Stomach (tissue), 4 donors: ENCODE measurements around the gene PITPNC1.

ENCODE experiments used
- CTCF ChIP-seq, 7 experiments: fragments of 450-650 bp in 4 of 7; fragments of 200-600 bp in 3 of 7; sonication (generic) in 3 of 7; IDR thresholded peaks; one replicate each; pipeline ENCODE4 v1.5.1; 2016 to 2019; ENCODE audit warnings: antibody characterized with exemption in 7 of 7, control low read depth in 2 of 7, mild to moderate bottlenecking in 1 of 7
- EP300 ChIP-seq: sonication (generic); formaldehyde crosslinking; IDR thresholded peaks from one replicate; pipeline ENCODE4 v1.6.1; 2017; ENCODE audit warnings: antibody characterized with exemption
- POLR2A ChIP-seq, 4 donors: fragments of 450-650 bp; IDR thresholded peaks; one replicate each; pipeline ENCODE4 v1.6.1; 2016; ENCODE audit warnings: antibody characterized with exemption in 4 of 4, control low read depth in 2 of 4, mild to moderate bottlenecking in 1 of 4, moderate library complexity in 1 of 4
- POLR2AphosphoS5 ChIP-seq, 3 donors: sonication (generic); formaldehyde crosslinking; IDR thresholded peaks; one replicate each; pipeline ENCODE4 v1.6.1; 2016; ENCODE audit warnings: antibody characterized with exemption in 3 of 3

GRCh38 chr17:67711916-67712315 is 334.8 kb downstream of the PITPNC1 start:
- TF ChIP-seq EP300: no peak
- no peak for TF ChIP-seq CTCF (IDR thresholded peaks at IDR 0.05)
- no peak for TF ChIP-seq POLR2AphosphoS5 (IDR thresholded peaks at IDR 0.05)
- no peak for TF ChIP-seq POLR2A (IDR thresholded peaks at IDR 0.05)
